Peyer's patch (tissue), 4 donors: Measurements from ENCODE around the gene RBM5.

Source experiments
- CTCF ChIP-seq, 6 experiments: fragments of 450-650 bp in 4 of 6; fragments of 200-600 bp in 2 of 6; sonication (generic) in 1 of 6; IDR thresholded peaks; one replicate each; pipeline ENCODE4 v1.5.1; 2017 to 2019; ENCODE audit warnings: antibody characterized with exemption in 6 of 6, mild to moderate bottlenecking in 3 of 6, moderate library complexity in 1 of 6
- POLR2A ChIP-seq, 2 donors: fragments of 450-650 bp; IDR thresholded peaks; one replicate each; pipeline ENCODE4 v1.5.1; 2017; ENCODE audit warnings: antibody characterized with exemption in 2 of 2, mild to moderate bottlenecking in 2 of 2, moderate library complexity in 2 of 2

- TF ChIP-seq CTCF (IDR thresholded peaks at IDR 0.05) (no peak), POLR2A (IDR thresholded peaks at IDR 0.05) (peak in 1 of 2 donors; percentile 21)
Measured at GRCh38 chr3:50161320-50161719, 72.6 kb downstream of the RBM5 start.
